Hematopoietic multipotent progenitor cell treated with erythropoietin and hydrocortisone succinate and interleukin-3 and kit ligand, for 4 days (in vitro differentiated cells): ENCODE data around the gene ELF4.

Source experiments
- DNase-seq: peaks from one replicate; pipeline ENCODE4 v3.0.0-alpha.2; 2015

The ELF4 gene

GRCh38 chrX:130083107-130083490 lies 27.2 kb downstream of the ELF4 start:
- DNase-seq: peak; percentile 65

DNA sequence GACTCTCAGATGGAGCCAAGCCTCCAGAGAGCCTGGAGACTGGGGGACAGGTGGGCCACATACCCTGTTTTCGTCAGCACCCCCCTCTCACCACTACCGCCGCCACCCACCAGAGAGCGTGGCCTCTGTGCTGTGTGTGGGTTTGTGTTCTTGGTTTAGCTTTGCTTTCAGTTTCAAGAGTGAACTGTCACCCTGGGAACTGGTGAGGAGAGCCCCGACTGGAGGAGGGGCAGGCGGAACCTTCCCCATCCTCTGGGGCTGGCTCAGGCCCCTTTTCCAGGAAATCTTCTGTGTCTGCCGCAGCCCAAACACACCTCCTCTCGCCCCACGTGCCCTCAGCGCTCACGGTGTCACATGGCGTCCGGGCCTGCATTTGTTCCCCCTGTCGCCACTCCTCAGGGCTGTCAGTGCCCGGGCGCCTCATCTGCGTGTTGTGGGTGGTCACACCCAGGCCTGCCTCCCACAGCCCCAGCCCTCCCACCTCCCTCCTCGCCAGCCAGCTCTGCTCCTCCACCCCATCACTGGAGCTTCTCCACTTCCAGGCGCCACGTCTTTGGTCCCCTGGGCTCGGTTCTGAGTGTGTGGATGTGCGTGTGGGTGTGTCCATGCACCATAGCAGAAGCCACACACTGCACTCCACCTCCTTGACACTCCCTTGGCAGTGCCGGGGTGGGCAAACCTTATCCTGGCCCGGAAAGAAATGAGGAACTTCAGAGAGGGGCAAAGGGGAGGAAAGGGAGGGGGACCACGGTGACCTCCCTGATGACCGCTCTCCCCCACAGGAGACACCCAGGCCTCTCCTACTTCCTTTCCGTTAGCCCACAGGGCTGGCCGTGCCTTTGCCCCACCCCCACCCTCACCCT lies 27.8 kb downstream of the ELF4 start:
- peak; percentile 91 for DNase-seq

- peak; percentile 31 for DNase-seq
These were observed 28.8 kb downstream of the ELF4 start for GRCh38 chrX:130081421-130082045.

- DNase-seq: no peak
These were observed 29.4 kb downstream of the ELF4 start for GRCh38 chrX:130080791-130081367.

DNA sequence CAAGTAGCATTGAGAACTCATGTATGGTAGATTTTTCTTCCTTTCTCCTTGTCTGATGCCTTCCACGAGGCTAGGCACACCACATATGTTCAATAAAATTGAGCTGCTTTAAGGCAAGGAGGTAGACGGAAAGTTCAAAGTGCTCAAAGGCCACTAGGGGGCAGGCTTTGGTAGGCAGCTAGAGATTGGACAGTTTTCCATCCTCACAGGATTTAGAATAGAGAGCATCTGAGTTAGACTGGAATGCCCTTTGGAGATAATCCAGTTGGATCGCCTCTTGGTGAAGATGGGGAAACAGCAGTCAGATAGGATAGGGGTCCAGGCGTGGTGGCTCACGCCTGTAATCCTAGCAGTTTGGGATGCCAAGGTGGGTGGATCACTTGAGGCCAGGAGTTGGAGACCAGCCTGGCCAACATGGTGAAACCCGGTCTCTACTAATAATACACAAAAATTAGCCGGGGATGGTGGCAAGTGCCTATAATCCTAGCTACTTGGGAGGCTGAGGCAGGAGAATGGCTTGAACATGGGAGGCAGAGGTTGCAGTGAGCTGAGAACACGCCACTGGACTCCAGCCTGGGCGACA lies 30.4 kb downstream of the ELF4 start:
- peak; percentile 84 for DNase-seq

- DNase-seq: peak; percentile 84
These were observed 34.5 kb downstream of the ELF4 start for GRCh38 chrX:130075777-130076176.

GRCh38 chrX:130072345-130072740 lies 38.0 kb downstream of the ELF4 start:
- no peak for DNase-seq

DNA sequence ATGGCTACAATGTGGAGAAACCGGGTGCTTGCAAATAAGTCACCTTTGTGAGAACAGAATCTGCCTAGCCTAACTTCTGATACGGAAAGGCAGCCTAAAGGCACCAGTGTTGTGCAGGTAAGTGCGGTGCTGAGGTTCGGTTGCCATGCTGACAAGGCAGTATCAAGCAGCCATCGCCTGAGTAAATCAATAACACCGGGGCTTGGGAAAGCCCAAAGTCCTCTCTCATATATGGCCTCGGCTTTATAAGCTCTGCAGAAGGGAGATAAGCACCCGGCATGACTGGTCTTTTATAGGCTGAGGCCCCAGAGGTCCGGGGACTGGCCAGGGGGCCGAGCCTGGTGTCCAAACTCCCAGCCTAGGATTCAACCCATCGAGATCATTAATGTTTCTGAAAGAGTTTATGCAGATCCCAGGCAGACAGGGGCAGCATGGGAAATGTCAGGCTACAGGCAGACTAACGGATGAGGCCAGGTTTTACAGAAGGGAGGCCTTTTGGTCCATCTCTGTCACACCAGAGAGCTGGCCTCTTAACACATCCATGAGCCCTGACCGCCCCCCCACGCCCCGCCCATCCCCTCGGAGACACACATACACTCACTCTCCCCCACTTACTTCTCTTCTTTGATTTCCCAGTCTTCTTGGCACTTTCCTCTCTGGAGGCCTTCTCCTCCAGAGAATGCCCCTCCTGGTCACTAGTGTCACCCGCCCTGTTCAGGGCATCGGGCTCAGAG lies 38.5 kb downstream of the ELF4 start:
- no peak for DNase-seq

GRCh38 chrX:130066975-130067615 lies 43.2 kb downstream of the ELF4 start:
- no peak for DNase-seq

GRCh38 chrX:130060122-130061069 lies 49.9 kb downstream of the ELF4 start:
- DNase-seq: peak; percentile 86

DNA sequence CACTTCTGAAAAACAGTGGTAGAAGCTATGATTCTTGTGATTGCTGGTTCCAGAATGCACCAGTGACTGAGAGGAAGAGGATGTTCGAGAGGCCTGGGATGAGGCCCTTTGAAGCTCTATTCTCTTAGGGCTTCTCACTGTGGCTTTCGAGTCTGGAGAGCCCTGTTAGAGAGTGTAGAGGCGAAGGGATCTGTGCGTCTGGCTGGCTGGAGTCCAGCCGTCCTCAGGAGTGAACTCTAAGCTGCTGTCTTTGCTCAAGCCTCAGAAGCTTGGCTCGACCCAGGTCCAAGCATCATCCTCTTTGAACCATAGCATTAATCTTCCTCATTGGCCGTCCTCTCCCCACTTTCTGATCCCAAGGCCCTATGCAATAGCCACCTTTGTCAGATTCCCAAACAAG lies 51.6 kb downstream of the ELF4 start:
- DNase-seq: no peak

GRCh38 chrX:130057209-130057608 lies 53.1 kb downstream of the ELF4 start:
- no peak for DNase-seq

- DNase-seq: no peak
These were observed 54.4 kb downstream of the ELF4 start for GRCh38 chrX:130055899-130056298.

DNA sequence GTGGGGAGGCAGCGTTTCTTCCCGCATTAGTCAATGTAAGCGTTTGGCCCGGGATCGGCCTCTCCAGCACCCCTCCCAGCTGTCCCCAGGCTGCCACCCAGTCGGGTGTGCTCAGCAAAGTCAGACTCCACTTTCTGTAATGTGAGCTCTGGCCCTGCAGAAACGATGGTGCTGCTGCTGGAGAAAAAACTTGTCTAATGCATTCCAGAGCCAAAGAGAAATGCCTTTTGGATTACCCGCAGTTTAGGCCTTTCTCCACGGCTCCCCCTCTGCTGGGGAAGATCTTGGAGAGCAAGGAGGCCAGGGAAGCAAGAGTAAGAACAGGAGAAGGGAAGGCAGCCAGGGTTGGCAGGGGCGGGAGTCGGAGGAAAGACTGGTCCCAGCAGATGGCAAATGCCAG lies 55.2 kb downstream of the ELF4 start:
- no peak for DNase-seq

DNA sequence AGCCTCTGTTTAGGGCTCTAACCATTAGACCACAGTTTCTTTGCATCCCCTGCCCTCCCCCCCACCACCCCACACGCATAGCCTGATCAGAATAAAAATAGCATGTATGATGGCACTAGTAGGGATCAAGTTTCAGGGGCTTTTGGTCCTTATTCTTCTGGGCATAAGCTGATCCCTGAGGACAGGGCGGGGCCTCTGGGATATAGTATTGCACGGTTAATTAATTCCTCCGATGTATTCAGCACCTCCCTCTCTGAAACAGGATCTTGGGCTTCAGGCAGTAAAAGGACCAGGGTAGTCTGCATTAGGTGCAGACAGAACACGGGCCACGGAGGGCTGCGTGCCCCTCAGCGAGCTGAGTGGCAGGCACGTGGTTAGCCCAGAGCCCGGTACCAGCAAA lies 57.1 kb downstream of the ELF4 start:
- DNase-seq: no peak

- DNase-seq: no peak
These were observed 59.0 kb downstream of the ELF4 start for GRCh38 chrX:130051176-130051845.

GRCh38 chrX:130049821-130050220 lies 60.5 kb downstream of the ELF4 start:
- DNase-seq: no peak

DNA sequence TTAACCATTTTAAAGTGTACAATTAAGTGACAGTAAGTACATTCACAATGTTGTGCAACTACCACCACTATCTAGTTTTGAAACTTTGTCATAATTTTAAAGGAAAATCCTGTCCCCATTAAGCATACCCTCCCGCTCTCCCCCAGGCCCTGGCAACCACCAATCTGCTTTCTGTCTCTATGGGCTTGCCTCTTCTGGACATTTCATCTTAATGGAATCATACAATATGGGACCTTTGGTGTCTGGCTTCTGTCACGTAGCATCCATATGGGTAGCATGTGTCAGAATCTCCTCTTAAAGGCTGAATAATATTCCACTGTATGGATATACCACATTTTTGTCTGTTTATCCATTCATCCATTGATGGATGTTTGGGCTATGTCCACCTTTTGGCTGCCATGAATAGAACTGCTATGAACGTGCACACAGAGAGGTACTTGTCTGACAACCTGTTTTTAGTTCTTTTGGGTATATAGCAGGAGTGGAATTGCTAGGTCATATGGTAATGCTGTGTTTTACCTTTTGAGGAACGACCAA lies 61.5 kb downstream of the ELF4 start:
- DNase-seq: no peak

- no peak for DNase-seq
These were observed 62.9 kb downstream of the ELF4 start for GRCh38 chrX:130047416-130047815.

- DNase-seq: no peak
These were observed 70.5 kb downstream of the ELF4 start for GRCh38 chrX:130039847-130040246.
